ENCODE results near the gene GAK.
"Not testable (repeated sequence)": the region's sequence is repeated elsewhere in the genome, so short reads cannot be mapped to it uniquely, and the experiment has no call there.

The GAK gene

GRCh38 chr4:926538-926937, 5.6 kb downstream of the GAK start:
- DNase-seq (ENCODE audit: low read depth): no peak

- DNase-seq (ENCODE audit: low read depth): no peak
Observed at GRCh38 chr4:925771-926500, 6.2 kb downstream of the GAK start.

- no peak for DNase-seq (ENCODE audit: low read depth)
Observed at GRCh38 chr4:925171-925570, 6.9 kb downstream of the GAK start.

GRCh38 chr4:924107-925096, 7.7 kb downstream of the GAK start:
- no peak for DNase-seq (ENCODE audit: low read depth)

- DNase-seq (ENCODE audit: low read depth): no peak
Observed at GRCh38 chr4:921830-922331, 10.2 kb downstream of the GAK start.

- DNase-seq (ENCODE audit: low read depth): not testable (repeated sequence)
Observed at GRCh38 chr4:919004-919680, 13.0 kb downstream of the GAK start.

- not testable (repeated sequence) for DNase-seq (ENCODE audit: low read depth)
Observed at GRCh38 chr4:918591-918990, 13.5 kb downstream of the GAK start.

GRCh38 chr4:917992-918391, 14.1 kb downstream of the GAK start:
- no peak for DNase-seq (ENCODE audit: low read depth)

GRCh38 chr4:917466-917865, 14.7 kb downstream of the GAK start:
- DNase-seq (ENCODE audit: low read depth): no peak

GRCh38 chr4:915595-915994, 16.5 kb downstream of the GAK start:
- no peak for DNase-seq (ENCODE audit: low read depth)

GRCh38 chr4:915041-915474, 17.1 kb downstream of the GAK start:
- no peak for DNase-seq (ENCODE audit: low read depth)

GRCh38 chr4:914531-914930, 17.6 kb downstream of the GAK start:
- no peak for DNase-seq (ENCODE audit: low read depth)

- no peak for DNase-seq (ENCODE audit: low read depth)
Observed at GRCh38 chr4:913280-913618, 18.9 kb downstream of the GAK start.

GRCh38 chr4:912548-913279, 19.4 kb downstream of the GAK start:
- DNase-seq (ENCODE audit: low read depth): no peak

- no peak for DNase-seq (ENCODE audit: low read depth)
Observed at GRCh38 chr4:911871-912490, 20.1 kb downstream of the GAK start.

GRCh38 chr4:911221-911751, 20.8 kb downstream of the GAK start:
- no peak for DNase-seq (ENCODE audit: low read depth)

GRCh38 chr4:910366-911091, 21.6 kb downstream of the GAK start:
- DNase-seq (ENCODE audit: low read depth): no peak

- no peak for DNase-seq (ENCODE audit: low read depth)
Observed at GRCh38 chr4:909821-910220, 22.3 kb downstream of the GAK start.

GRCh38 chr4:909131-909571, 23.0 kb downstream of the GAK start:
- DNase-seq (ENCODE audit: low read depth): no peak
